ENCODE results near the gene SENP1. TPM values are rescaled to one million over a fixed set of nuclear protein-coding genes. Genes with fewer than 3 reads are reported as not detected.
A peak's percentile ranks its signal among the peaks of the same experiment; 100 is the strongest.

SENP1 gene
- total and polyA plus RNA-seq, 2 of the 13 experiments (the other 11 are each of a cell fraction or from before 2014, with no cell fraction given) = 14.0 to 20.2 TPM

GRCh38 chr12:48027183-48028002 is 78.5 kb downstream of the SENP1 start:
- Histone ChIP-seq H2AFZ (ENCODE audit: low read length) (no peak overlapping the region), H3K4me3 (replicated peaks in 1 of 3; ENCODE audit: insufficient read depth in 1 of 3, low read depth in 2 of 3, low read length in 3 of 3) (peak overlapping the region in 1 of 3 experiments; percentile 43; a peak in 1 of 6 replicates), H3K36me3 (replicated peaks in 1 of 2; ENCODE audit: control insufficient read depth in 1 of 2, insufficient read depth in 2 of 2, low read length in 2 of 2) (no peaks in the 10 kb centered on the region), H3K27ac (ENCODE audit: extremely low read length, insufficient read depth, low read length) (no peak overlapping the region), H3K4me2 (ENCODE audit: low read depth, low read length) (peak overlapping the region; percentile 70), H3K4me1 (ENCODE audit: insufficient read depth, low read length) (peaks cover 77% of the 10 kb centered on the region), H3K27me3 (ENCODE audit: control insufficient read depth in 1 of 2, insufficient read depth in 2 of 2, low read length in 2 of 2) (peaks cover 3 to 9% of the 10 kb centered on the region in 2 experiments; a peak in 1 of 5 replicates), H3K9me3 (ENCODE audit: low read length) (no peaks in the 10 kb centered on the region), H3K79me2 (ENCODE audit: insufficient read depth, low read length) (no peaks in the 10 kb centered on the region), H3K9ac (ENCODE audit: insufficient read depth, low read depth, low read length) (peak overlapping the region; percentile 34), H4K20me1 (ENCODE audit: insufficient read depth, low read length) (no peaks in the 10 kb centered on the region)
- BruUV-seq (replicated peaks) = no TSS peak
- CTCF ChIA-PET (ENCODE audit: low intra/inter-chr PET ratio, low total read pairs) = no interaction called here
- POLR2A ChIA-PET = no interaction called here
- 4% methylated on average over 5 of the region's 18 CpGs for WGBS (ENCODE audit: low lambda C conversion rate)
- FAIRE-seq (no peak), ATAC-seq (peak; percentile 74), DNase-seq (ENCODE audit: low spot score) (no peak)
- in situ Hi-C loops (cut with HindIII; ENCODE audit: extremely low pct_ligation_motif_present, low pct_unique_long_range_greater_than_20kb) (no loop called here), intact Hi-C loops (cut with micrococcal nuclease; ENCODE audit: unreplicated experiment) (loop anchor here (10.0 kb wide), 1 partner anchor 63 kb away; the partner anchor contains the start of gene TMEM106C)
- no peak for TF ChIP-seq CCDC6 (CRISPR knock-in tag; IDR thresholded peaks at IDR 0.05)
- TF ChIP-seq BHLHE40 (IDR thresholded peaks at IDR 0.05; ENCODE audit: low read length) = 0 out of 2 replicates have a peak, but pooled peaks have one; percentile 5
- TF ChIP-seq ZNF263 (CRISPR knock-in tag; IDR thresholded peaks at IDR 0.05) = peak; percentile 55; the same call in 1 of the 2 replicates
- TF ChIP-seq HOXA7 (CRISPR knock-in tag; IDR thresholded peaks at IDR 0.05) = no peak
- no peak for TF ChIP-seq DMAP1 (CRISPR knock-in tag; IDR thresholded peaks at IDR 0.05)
- TF ChIP-seq, protein P1, sequence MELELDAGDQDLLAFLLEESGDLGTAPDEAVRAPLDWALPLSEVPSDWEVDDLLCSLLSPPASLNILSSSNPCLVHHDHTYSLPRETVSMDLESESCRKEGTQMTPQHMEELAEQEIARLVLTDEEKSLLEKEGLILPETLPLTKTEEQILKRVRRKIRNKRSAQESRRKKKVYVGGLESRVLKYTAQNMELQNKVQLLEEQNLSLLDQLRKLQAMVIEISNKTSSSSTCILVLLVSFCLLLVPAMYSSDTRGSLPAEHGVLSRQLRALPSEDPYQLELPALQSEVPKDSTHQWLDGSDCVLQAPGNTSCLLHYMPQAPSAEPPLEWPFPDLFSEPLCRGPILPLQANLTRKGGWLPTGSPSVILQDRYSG (CRISPR knock-in tag; IDR thresholded peaks at IDR 0.05) = no peak
- TF ChIP-seq, protein P2, sequence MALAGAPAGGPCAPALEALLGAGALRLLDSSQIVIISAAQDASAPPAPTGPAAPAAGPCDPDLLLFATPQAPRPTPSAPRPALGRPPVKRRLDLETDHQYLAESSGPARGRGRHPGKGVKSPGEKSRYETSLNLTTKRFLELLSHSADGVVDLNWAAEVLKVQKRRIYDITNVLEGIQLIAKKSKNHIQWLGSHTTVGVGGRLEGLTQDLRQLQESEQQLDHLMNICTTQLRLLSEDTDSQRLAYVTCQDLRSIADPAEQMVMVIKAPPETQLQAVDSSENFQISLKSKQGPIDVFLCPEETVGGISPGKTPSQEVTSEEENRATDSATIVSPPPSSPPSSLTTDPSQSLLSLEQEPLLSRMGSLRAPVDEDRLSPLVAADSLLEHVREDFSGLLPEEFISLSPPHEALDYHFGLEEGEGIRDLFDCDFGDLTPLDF (CRISPR knock-in tag; IDR thresholded peaks at IDR 0.05) = no peak
- no peak for TF ChIP-seq ZNF451 (CRISPR knock-in tag; IDR thresholded peaks at IDR 0.05)
- peak; percentile 44; the same call in 1 of the 2 replicates for TF ChIP-seq HNF4A (CRISPR knock-in tag; IDR thresholded peaks at IDR 0.05)
- no peak for TF ChIP-seq ZNF503 (CRISPR knock-in tag; IDR thresholded peaks at IDR 0.05)
- no peak for TF ChIP-seq REL (CRISPR knock-in tag; conservative IDR thresholded peaks at IDR 0.05)
- no peak for TF ChIP-seq SNAI1 (CRISPR knock-in tag; IDR thresholded peaks at IDR 0.05; ENCODE audit: borderline replicate concordance)
- peak; percentile 36; the same call in 1 of the 2 replicates for TF ChIP-seq ZFY (CRISPR knock-in tag; IDR thresholded peaks at IDR 0.05)
- no peak for TF ChIP-seq EEA1 (CRISPR knock-in tag; IDR thresholded peaks at IDR 0.05; ENCODE audit: borderline replicate concordance)
- TF ChIP-seq MLX (CRISPR knock-in tag; IDR thresholded peaks at IDR 0.05) = peak; percentile 46; the same call in 1 of the 2 replicates
- TF ChIP-seq MXD4 (CRISPR knock-in tag; IDR thresholded peaks at IDR 0.05) = no peak
- no peak for TF ChIP-seq CC2D1A (CRISPR knock-in tag; IDR thresholded peaks at IDR 0.05)
- TF ChIP-seq ZFX (CRISPR knock-in tag; IDR thresholded peaks at IDR 0.05; ENCODE audit: low read depth) = peak; percentile 31; the same call in 1 of the 2 replicates
- no peak for TF ChIP-seq ZNF883 (CRISPR knock-in tag; IDR thresholded peaks at IDR 0.05; ENCODE audit: not compliant biosample characterization)
- no peak for TF ChIP-seq ZNF766 (CRISPR knock-in tag; IDR thresholded peaks at IDR 0.05; ENCODE audit: borderline replicate concordance)
- no peak for TF ChIP-seq MEIS1 (CRISPR knock-in tag; IDR thresholded peaks at IDR 0.05; ENCODE audit: borderline replicate concordance)

All from HepG2 (cell line).